Trophoblast cell (in vitro differentiated cells and primary cell): Measurements from ENCODE around the gene TAF9.
A peak's percentile ranks its signal among the peaks of the same experiment; 100 is the strongest.
"Not testable (repeated sequence)": the region's sequence is repeated elsewhere in the genome, so short reads cannot be mapped to it uniquely, and the experiment has no call there.

Experiments
- DNase-seq, 2 donors: peaks; one replicate each; pipeline ENCODE4 v3.0.0-alpha.2; 2016
- H2AFZ ChIP-seq: 2 replicates; pipeline ENCODE4 v1.6.1; 2013; ENCODE audit warnings: low read length, moderate library complexity, mild to moderate bottlenecking; ENCODE audit not compliant: insufficient read depth, poor library complexity
- H2AK5ac ChIP-seq: 2 replicates; pipeline ENCODE4 v1.6.1; 2013; ENCODE audit warnings: mild to moderate bottlenecking, low read length
- H2BK120ac ChIP-seq: 2 replicates; pipeline ENCODE4 v1.6.1; 2013; ENCODE audit warnings: low read length, mild to moderate bottlenecking, moderate library complexity; ENCODE audit not compliant: insufficient read depth, poor library complexity
- H2BK12ac ChIP-seq: 2 replicates; pipeline ENCODE4 v1.6.1; 2013; ENCODE audit warnings: mild to moderate bottlenecking, low read length, moderate library complexity
- H2BK5ac ChIP-seq: 2 replicates; pipeline ENCODE4 v1.6.1; 2013; ENCODE audit warnings: low read length, low read depth, moderate library complexity, mild to moderate bottlenecking; ENCODE audit not compliant: poor library complexity
- H3K14ac ChIP-seq: 2 replicates; pipeline ENCODE4 v1.6.1; 2013; ENCODE audit warnings: mild to moderate bottlenecking, low read length
- H3K18ac ChIP-seq: 2 replicates; pipeline ENCODE4 v1.6.1; 2013; ENCODE audit warnings: mild to moderate bottlenecking, low read length
- H3K23ac ChIP-seq: 2 replicates; pipeline ENCODE4 v1.6.1; 2013; ENCODE audit warnings: low read length
- H3K27ac ChIP-seq: 2 replicates; pipeline ENCODE4 v1.5.1; 2013; ENCODE audit warnings: low read depth, mild to moderate bottlenecking, inconsistent platforms, low read length, moderate library complexity
- H3K27me3 ChIP-seq: 2 replicates; pipeline ENCODE4 v1.6.1; 2013; ENCODE audit warnings: inconsistent platforms, mild to moderate bottlenecking, low read length, moderate library complexity; ENCODE audit not compliant: insufficient read depth
- H3K36me3 ChIP-seq, 2 experiments: 1 replicate in 1 of 2; 2 replicates in 1 of 2; pipeline ENCODE4 v1.6.1; 2013; ENCODE audit warnings: low read length in 2 of 2, mild to moderate bottlenecking in 2 of 2, moderate library complexity in 1 of 2; ENCODE audit not compliant: insufficient read depth in 2 of 2, control insufficient read depth in 1 of 2
- H3K4ac ChIP-seq: 2 replicates; pipeline ENCODE4 v1.6.1; 2013; ENCODE audit warnings: low read depth, mild to moderate bottlenecking, low read length, moderate library complexity
- H3K4me1 ChIP-seq, 2 experiments: 1 replicate in 1 of 2; 2 replicates in 1 of 2; pipeline ENCODE4 v1.6.1; 2013; ENCODE audit warnings: low read length in 2 of 2, mild to moderate bottlenecking in 2 of 2, moderate library complexity in 1 of 2; ENCODE audit not compliant: insufficient read depth in 2 of 2, control insufficient read depth in 1 of 2
- H3K4me2 ChIP-seq: 2 replicates; pipeline ENCODE4 v1.6.1; 2013; ENCODE audit warnings: inconsistent platforms, mild to moderate bottlenecking, low read length, moderate library complexity
- H3K4me3 ChIP-seq: 2 replicates; pipeline ENCODE4 v1.5.1; 2013; ENCODE audit warnings: mild to moderate bottlenecking, low read depth, low read length, inconsistent platforms
- H3K79me1 ChIP-seq: one replicate; pipeline ENCODE4 v1.6.1; 2013; ENCODE audit warnings: low read length
- H3K79me2 ChIP-seq: 2 replicates; pipeline ENCODE4 v1.6.1; 2013; ENCODE audit warnings: low read length, mild to moderate bottlenecking; ENCODE audit not compliant: control insufficient read depth, insufficient read depth, poor library complexity
- H3K9ac ChIP-seq: 2 replicates; pipeline ENCODE4 v1.6.1; 2013; ENCODE audit warnings: mild to moderate bottlenecking, low read length
- H3K9me3 ChIP-seq: 2 replicates; pipeline ENCODE4 v1.6.1; 2013; ENCODE audit warnings: low read depth, mild to moderate bottlenecking, control low read depth, inconsistent platforms, low read length; ENCODE audit not compliant: insufficient read depth
- H4K12ac ChIP-seq: 2 replicates; pipeline ENCODE4 v1.6.1; 2013; ENCODE audit warnings: low read depth, mild to moderate bottlenecking, low read length, moderate library complexity
- H4K8ac ChIP-seq: 2 replicates; pipeline ENCODE4 v1.6.1; 2013; ENCODE audit warnings: low read depth, mild to moderate bottlenecking, low read length, moderate library complexity
- H4K91ac ChIP-seq: one replicate; pipeline ENCODE4 v1.6.1; 2013; ENCODE audit warnings: low read depth, mild to moderate bottlenecking, low read length, moderate library complexity
- WGBS: extraction: QIAGEN DNeasy Blood & Tissue Kit; methylation state at CpG from one replicate; pipeline ENCODE4 v1.1.7; 2013; ENCODE audit warnings: missing lambda C conversion rate; ENCODE audit not compliant: insufficient read length, insufficient coverage; ENCODE audit errors: extremely low coverage; 5-methylcytosine and 5-hydroxymethylcytosine counted together

Gene TAF9

DNA sequence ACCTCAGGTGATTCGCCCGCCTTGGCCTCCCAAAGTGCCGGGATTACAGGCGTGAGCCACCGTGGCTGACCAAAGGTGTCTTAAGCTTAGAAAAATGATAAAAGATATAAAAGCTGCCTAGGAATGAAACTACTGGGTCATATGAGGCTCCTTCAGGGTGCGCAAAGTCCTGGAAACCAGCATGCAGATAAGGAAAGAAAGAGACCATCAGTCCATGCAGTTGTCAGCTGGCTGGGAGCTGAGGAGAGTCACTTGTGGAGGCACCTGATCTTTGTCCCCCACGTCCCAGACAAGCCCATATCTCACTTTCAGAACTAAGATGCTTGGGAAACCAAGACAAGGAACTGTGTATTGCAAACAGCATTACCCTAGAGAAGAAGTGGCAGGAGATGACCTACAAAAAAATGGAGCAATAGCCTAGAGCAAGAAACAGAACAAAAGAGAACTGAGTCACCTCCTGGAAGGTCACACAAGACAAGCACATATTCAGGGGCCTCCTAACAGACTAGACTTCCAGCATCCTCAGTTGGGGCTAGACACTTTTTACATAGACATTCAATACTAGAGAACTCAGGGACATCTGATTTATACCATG, 33.9 kb downstream of the TAF9 start:
- Histone ChIP-seq H3K27me3 (no peaks in the 10 kb centered on the region), H4K12ac (no peak overlapping the region), H3K4me2 (no peak overlapping the region), H4K8ac (no peak overlapping the region), H3K27ac (no peak overlapping the region), H2AFZ (no peak overlapping the region), H2BK12ac (no peak overlapping the region), H3K4me1 (no peaks in the 10 kb centered on the region), H3K4me3 (no peak overlapping the region), H2BK120ac (no peak overlapping the region), H3K4ac (no peak overlapping the region), H3K14ac (no peak overlapping the region), H2AK5ac (no peak overlapping the region), H3K9me3 (no peaks in the 10 kb centered on the region), H4K91ac (no peak overlapping the region), H3K23ac (no peak overlapping the region), H3K79me2 (no peaks in the 10 kb centered on the region), H3K36me3 (no peaks in the 10 kb centered on the region), H3K18ac (no peak overlapping the region), H2BK5ac (no peak overlapping the region), H3K9ac (no peak overlapping the region), H3K79me1 (no peaks in the 10 kb centered on the region)
- no CpG with 5 or more reads among the region's 7 CpGs for WGBS
- DNase-seq: peak in 1 of 2 donors; percentile 3

DNA sequence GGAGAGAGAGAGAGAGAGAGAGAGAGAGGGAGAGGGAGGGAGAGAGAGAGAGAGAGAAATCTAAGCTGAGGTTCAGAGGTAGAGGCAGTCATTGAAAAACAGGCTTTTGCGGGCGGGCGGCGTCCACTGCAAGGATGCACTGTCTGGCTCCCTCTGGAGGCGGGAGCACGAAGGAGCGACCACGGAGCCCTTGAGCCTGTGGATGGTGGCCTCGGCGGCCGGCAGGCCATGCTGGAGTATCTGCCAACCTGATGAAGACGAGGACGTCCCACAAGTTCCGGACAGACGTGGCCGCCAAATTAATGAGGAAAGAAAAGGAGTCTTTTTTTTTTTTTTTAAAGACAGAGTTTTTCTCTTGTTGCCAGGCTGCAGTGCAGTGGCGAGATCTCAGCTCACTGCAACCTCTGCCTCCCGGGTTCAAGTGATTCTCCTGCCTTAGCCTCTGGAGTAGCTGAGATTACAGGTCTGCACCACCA, 34.5 kb downstream of the TAF9 start:
- no peaks in the 10 kb centered on the region for H3K9me3 ChIP-seq
- no peaks in the 10 kb centered on the region for H3K27me3 ChIP-seq
- H3K4me1 ChIP-seq: no peaks in the 10 kb centered on the region
- H3K36me3 ChIP-seq: no peaks in the 10 kb centered on the region
- peak overlapping the region; percentile 20 for H3K4me2 ChIP-seq
- no peak overlapping the region for H4K8ac ChIP-seq
- WGBS: no CpG with 5 or more reads among the region's 18 CpGs
- H3K18ac ChIP-seq: no peak overlapping the region
- no peak overlapping the region for H2BK12ac ChIP-seq
- H3K14ac ChIP-seq: no peak overlapping the region
- no peak overlapping the region for H4K91ac ChIP-seq
- peak; percentile 77 to 92 for DNase-seq
- no peak overlapping the region for H2BK5ac ChIP-seq
- H2AFZ ChIP-seq: no peak overlapping the region
- H4K12ac ChIP-seq: no peak overlapping the region
- no peaks in the 10 kb centered on the region for H3K79me1 ChIP-seq
- H2AK5ac ChIP-seq: no peak overlapping the region
- H3K27ac ChIP-seq: no peak overlapping the region
- no peak overlapping the region for H3K9ac ChIP-seq
- no peak overlapping the region for H3K4ac ChIP-seq
- no peak overlapping the region for H2BK120ac ChIP-seq
- no peaks in the 10 kb centered on the region for H3K79me2 ChIP-seq
- no peak overlapping the region for H3K4me3 ChIP-seq
- no peak overlapping the region for H3K23ac ChIP-seq

DNA sequence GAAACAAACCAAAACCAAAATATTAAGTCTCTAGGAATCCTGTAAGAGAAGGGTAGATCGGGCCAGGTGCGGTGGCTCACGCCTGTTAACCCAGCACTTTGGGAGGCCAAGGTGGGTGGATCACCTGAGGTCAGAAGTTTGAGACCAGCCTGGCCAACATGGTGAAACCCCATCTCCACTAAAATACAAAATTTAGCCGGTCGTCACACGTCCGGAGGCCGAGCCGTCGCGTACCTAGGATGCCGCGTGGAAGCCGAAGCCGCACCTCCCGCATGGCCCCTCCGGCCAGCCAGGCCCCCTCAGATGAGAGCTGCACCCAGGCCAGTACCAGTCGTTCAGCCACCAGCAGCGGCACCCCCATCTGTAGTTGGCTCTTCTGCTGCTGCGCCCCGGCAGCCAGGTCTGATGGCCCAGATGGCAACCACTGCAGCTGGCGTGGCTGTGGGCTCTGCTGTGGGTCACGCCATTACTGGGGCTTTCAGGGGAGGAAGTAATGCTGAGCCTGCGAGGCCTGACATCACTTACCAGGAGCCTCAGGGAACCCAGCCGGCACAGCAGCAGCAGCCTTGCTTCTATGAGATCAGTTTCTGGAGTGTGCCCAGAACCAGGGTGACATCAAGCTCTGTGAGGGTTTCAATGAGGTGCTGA, 35.5 kb downstream of the TAF9 start:
- H3K4me3 ChIP-seq, H2BK120ac ChIP-seq, H3K79me2 ChIP-seq, H4K91ac ChIP-seq, H3K14ac ChIP-seq, DNase-seq, H4K12ac ChIP-seq, H2AFZ ChIP-seq, H3K4me2 ChIP-seq, H2BK5ac ChIP-seq, H3K23ac ChIP-seq, H3K27ac ChIP-seq, H3K4ac ChIP-seq, H3K9me3 ChIP-seq, H3K36me3 ChIP-seq, H3K79me1 ChIP-seq, H3K9ac ChIP-seq, H4K8ac ChIP-seq, H2AK5ac ChIP-seq, H3K27me3 ChIP-seq, H2BK12ac ChIP-seq, H3K4me1 ChIP-seq, H3K18ac ChIP-seq: not testable (repeated sequence)
- WGBS: no CpG with 5 or more reads among the region's 25 CpGs

DNA sequence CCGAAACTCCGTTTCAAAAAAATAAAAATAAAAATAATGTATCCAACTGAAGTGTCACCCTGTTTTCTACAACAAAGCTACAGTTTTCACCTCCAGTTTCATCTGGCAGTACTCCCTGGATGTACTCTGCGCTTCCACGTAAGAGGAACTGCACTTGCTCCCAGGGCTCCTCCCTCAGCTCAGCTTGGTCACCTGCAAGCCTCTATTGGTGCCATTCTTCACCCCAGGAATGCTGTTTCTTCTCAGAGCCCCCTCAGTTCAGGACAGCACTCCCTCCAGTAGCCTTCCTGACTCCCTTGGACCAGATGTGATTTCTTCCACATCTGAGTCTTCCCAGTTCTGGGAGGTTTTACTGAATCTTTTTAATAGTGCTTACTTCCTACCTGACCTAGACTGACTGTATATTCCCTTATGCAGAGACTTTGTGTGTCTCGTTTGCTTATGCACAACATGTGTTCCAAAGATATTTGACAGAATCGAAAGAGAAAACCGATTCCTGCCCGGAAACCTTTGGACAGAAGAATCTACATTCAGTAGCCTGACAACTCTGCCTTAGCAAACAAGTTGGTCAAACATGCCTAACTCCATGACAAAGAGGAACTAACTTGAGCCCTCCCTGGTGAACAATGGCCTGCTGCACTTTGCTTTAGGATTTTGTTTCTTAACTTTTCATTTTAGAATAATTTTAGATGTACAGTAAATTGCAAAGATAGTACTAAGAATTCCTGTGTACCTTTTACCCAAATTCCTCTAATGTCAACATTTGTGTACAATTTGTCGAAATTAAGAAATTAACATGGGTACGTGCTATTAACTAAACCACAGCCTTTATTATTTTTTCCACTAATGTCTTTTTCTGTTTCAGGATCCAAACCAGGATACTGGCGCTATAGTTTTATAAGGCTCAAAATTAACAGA, 37.5 kb downstream of the TAF9 start:
- Histone ChIP-seq H3K79me2 (no peaks in the 10 kb centered on the region), H3K14ac (no peak overlapping the region), H3K36me3 (no peaks in the 10 kb centered on the region), H3K79me1 (no peaks in the 10 kb centered on the region), H3K4ac (no peak overlapping the region), H3K9me3 (no peaks in the 10 kb centered on the region), H2AFZ (no peak overlapping the region), H3K4me1 (no peaks in the 10 kb centered on the region), H3K4me3 (no peak overlapping the region), H3K9ac (no peak overlapping the region), H2BK120ac (no peak overlapping the region), H4K8ac (no peak overlapping the region), H3K18ac (no peak overlapping the region), H4K12ac (no peak overlapping the region), H3K23ac (no peak overlapping the region), H4K91ac (no peak overlapping the region), H3K4me2 (no peak overlapping the region), H3K27me3 (no peaks in the 10 kb centered on the region), H2AK5ac (no peak overlapping the region), H2BK12ac (no peak overlapping the region), H2BK5ac (no peak overlapping the region), H3K27ac (no peak overlapping the region)
- no CpG with 5 or more reads among the region's 11 CpGs for WGBS
- DNase-seq: peak in 1 of 2 donors; percentile 18
